CD4-positive, alpha-beta T cell treated with Interleukin-17A for 1 hour (primary cell): ENCODE results near the gene CASD1.

Experiments used
- DNase-seq: peaks from one replicate; pipeline ENCODE4 v3.0.0-alpha.2; 2020

CASD1 gene

GRCh38 chr7:94514140-94514889 is 4.7 kb downstream of the CASD1 start:
- no peak for DNase-seq

GRCh38 chr7:94514917-94515316 is 5.3 kb downstream of the CASD1 start:
- no peak for DNase-seq

GRCh38 chr7:94525923-94526322 is 16.3 kb downstream of the CASD1 start:
- no peak for DNase-seq

- DNase-seq, result no peak
These were observed 19.9 kb downstream of the CASD1 start for GRCh38 chr7:94529516-94529915.

DNA sequence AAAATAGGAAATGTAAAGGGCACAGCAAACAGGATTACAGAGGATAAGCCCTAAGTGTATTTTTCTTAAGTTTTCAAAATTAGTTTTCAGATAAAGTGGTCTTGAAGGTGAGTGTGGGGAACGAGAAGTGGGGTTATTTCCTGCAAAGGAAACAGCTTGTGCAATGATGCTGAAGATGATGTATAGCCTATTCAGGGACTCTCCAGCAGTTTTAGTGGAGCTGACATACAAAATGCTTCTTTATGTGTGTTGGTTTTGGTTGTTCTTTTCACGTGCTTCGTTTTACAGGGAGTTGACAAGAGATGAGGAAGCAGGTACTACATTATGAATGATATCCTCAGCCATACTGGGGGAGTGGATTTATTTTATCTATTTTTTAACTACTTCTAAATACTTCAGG is 20.5 kb downstream of the CASD1 start:
- no peak for DNase-seq

GRCh38 chr7:94532676-94533075 is 23.1 kb downstream of the CASD1 start:
- DNase-seq, result no peak

DNA sequence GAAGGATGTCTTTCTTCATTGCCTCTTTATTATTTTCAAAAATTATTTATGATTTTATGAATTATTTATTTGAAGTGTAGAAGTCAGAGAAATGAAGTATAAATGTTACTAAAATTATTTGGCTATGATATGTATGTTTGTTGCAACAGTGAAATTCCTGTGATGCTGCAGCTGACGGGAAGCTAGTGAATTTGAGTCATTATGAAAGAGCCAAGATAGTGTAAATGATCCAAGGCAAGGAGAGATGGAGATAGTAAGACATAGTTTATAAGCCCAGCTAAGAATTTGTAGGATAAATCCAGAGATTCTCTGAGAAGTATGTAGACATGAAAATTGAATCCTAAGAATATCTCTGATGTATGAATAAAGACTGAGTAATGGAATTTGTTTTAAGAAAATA is 30.8 kb downstream of the CASD1 start:
- no peak for DNase-seq

- DNase-seq, result no peak
These were observed 37.5 kb downstream of the CASD1 start for GRCh38 chr7:94547126-94547525.

DNA sequence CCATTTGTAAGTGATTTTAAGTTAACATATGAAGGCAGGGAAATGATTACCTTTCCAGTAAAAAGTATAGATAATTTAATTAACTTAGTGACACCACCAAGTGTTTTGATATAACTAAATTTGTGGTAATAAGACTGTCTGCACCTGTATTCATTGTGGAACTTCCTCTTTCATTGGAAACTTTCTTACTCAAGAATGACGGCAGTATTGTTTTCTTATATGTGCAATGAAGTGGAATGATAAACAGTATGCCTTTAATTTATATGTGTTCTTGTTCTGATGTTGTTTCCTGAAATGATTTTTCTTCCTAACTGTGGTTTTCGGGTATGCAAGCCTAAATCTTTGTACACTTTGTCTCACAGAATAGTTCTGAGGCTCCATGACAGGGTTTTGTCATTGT is 46.4 kb downstream of the CASD1 start:
- no peak for DNase-seq

DNA sequence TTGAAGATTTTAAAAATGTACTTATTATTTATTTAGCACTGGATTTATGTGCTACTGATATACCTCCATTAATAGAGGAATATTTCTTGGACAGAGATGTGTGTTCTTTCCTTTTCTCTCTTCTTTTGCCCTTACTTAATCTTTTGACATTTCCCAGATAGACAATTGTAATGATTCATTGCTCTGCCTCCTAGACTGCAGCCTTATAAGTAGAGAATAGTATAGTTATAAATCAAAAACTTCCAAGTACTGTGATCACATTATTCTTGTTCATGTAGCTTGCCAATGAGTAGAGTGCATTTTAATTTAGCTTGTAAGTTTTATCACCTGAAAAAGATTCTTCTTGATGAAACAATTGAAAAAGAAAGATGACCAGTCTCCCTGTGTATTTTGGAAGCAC is 47.6 kb downstream of the CASD1 start:
- DNase-seq, result no peak

DNA sequence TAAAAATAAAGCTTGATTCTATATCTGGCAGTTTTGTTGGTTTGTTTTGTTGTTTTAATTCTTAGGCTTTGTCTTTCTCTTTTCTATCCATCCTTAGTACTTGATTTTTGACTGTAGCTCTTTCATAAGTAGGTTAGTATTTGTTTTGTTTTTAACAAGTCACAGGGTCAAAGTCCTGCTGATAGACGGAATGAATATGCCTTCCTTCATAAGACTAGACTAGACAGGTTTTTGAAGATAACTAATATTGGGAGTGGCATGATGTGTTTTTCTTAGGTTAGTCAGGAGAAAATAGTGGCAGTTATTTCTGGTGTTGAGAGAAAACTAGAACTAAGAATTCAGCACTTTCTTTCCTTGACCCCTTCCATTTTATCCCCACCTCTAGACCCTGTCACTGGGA is 50.4 kb downstream of the CASD1 start:
- DNase-seq, result no peak

DNA sequence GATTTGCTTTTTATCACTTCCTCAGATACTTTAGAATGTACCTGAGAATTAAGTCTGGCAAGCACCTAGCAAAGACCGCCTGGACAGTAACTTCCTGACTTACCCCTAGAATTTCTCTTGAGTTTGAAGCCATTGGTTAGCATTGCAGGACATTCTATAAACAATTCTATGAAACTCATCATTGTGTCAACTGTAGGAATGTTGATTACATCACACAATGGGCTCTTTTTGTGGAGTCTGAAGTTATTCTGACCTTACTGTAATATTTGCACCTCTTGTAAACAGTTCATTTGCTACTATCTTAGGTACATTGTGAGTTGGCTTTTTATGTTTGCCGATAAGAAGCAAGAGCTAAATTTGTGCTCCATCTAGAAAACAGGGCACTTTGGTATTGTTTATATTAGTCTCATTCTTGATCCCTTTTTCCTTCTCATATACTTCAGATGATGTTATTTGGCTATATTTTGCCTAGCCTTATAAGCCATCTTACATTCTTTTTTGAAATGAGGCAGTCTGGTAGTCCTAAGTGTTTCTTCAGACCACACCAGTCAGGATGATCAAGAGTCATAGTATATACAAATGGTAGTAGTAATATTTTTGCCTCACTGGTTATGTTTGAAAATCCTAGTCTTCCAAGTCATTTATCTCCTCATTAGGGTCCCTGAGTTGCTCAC is 52.4 kb downstream of the CASD1 start:
- no peak for DNase-seq

GRCh38 chr7:94562525-94562924 is 52.9 kb downstream of the CASD1 start:
- no peak for DNase-seq

DNA sequence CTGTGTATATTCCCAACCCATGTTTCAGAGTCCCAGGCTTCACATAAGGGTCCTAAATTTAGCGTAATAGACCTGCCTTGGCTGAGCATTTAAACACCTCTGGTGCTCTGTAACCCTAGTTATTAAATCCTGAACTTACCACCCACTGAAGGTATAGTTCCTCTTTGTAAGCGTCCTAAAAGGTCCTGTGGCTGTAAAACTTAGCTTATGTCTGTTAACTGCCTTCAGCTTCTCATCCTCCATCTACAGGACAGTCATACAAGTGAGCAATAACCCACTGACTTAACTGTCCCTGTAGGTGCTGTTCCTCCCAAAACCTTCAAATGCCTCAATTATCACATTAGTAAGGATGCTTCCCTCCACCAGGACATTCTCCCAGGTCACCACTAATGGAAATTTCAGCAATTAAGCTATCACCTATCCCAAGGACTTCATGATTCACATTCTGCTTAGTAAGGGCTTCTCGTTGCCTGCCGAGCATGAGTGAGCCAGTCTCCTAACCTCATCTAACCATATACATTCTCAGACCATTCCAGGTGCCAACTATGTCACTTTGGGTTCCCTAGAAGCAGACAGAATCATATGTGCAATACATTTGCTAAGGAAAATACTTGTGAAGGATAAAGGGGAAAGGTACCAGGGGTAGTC is 55.8 kb downstream of the CASD1 start:
- DNase-seq, result no peak

- no peak for DNase-seq
These were observed 57.8 kb downstream of the CASD1 start for GRCh38 chr7:94567396-94567795.

GRCh38 chr7:94571816-94572215 is 62.2 kb downstream of the CASD1 start:
- no peak for DNase-seq

DNA sequence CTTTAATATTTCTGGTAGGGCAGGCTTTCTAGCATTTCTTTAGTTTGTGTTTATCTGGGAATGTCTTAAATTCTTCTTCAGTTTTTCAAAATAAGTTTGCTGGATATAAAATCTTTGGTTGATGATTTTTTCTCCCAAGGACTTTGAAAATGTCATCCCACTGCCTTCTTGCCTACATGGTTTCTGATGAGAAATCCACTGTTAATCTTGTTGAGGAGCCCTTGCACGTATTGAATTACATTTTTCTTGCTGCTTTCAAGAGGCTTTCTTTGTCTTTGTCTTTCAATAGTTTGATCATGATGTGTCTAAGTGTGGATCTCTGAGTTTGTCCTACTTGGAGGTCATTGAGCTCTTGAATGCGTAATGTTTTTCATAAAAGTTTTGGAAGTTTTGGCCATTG is 66.0 kb downstream of the CASD1 start:
- DNase-seq, result no peak

DNA sequence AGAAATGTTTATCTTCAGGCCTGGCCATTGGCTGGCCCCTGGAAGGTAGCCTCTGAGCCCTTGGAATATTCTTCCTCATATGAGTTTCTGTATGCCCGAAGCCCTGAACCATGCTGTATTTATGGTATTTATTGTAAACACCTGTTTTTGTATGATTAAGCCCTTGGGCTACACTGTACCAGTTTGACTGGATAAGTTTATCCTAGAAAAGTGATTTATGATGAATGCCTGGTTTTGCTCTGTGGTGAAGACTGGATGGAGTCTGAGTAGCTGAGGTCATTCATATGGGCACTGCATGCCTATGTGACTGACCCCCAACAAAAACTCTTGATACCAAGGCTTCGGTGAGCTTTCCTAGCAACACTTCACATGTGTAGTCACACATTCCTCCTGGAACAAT is 66.7 kb downstream of the CASD1 start:
- DNase-seq, result no peak

- DNase-seq, result no peak
These were observed 67.7 kb downstream of the CASD1 start for GRCh38 chr7:94577357-94577756.

DNA sequence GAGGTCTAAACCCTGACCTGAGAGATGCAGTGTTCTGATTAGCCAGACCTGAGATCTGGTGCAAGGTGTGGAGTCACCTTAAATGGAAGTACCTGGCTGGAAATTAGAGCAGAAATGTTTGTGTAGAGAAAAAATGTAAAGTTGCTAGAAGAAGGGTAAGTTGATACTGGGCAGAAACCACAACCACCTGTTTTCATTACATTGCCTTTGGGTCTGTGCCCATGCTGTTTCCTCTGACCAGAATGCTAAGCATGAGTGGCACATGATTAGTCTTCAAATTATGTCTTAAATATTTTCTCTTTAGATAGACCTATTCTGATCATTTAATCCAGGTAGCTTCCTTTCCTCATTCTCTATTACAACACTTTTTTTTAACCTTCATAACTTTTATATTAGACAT is 69.0 kb downstream of the CASD1 start:
- DNase-seq, result no peak

DNA sequence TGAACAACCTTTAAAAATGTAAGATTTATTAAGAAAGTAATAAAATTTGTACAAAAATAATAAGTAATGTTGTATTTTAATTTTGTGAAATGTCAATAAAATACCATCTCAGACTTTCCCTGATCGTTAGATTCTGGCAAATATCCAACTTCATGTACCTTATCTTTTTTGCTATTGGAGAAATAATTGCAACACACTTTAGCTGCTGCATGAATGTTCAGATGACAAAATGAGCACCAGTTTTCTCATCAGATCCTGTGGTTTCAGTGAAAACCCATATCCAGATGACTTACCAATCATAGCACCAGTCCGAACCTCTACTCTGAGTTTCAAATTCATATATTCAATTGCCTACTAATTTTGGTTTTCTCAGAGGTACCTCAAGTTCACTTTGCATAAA is 69.9 kb downstream of the CASD1 start:
- DNase-seq, result no peak

DNA sequence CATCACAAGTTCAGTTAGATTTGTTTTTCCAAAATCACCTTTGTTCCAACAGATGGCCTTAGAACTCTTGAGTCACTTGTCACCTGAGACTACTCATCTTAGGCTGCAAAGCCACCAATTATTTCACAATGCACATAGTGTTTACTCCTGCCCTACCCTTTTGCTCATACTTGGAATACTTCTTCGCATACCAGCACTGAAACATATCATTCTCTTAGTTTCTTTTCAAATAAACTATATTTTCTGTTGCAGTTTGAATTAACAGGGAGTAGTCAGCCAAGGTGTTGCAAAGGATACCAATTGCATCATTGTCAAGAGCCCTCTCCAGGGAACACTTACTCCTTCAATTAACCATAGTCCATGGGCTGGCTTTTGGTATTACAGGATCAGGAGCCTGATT is 71.0 kb downstream of the CASD1 start:
- no peak for DNase-seq

DNA sequence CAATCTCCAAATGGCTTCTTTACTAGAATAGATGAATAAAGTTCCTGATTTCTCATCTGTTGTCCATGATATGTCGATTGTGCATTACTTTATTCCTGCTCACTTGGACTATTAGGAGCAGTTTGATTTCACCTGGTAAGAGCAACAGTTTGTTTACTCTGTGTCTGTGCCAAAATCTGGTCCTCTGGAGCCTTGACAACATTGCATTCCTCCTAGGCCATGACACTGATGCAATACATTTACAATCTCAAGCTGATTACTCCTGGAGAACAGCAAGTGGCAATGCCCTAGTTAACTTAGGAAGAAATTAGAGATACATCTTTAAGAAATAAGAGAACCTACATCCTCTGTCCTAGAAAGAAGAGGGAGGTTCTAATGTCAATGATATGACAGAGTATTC is 74.5 kb downstream of the CASD1 start:
- DNase-seq, result no peak

DNA sequence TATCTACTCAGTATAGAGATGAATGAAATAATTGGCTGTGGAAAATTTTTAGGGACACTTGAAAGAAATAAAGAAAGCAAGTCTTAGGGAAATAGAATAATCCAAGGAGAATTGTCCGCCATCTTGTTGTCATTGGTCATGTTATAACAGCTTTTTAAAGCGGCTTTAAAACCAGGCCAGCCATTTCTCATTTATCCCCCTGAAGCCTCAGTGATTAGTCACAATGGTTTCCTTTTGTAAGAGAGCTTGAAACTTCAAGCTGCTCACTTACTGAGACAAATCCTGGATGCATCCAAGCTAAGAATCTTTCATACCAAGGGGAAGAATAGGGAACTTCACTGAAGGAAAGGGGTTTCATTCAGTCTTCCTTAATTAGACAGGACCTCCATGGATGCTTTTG is 78.5 kb downstream of the CASD1 start:
- no peak for DNase-seq
